HepG2 (cell line): ENCODE data around the gene SPRY1. TPM values are rescaled to one million over a fixed set of nuclear protein-coding genes. Genes with fewer than 3 reads are reported as not detected.
A peak's percentile ranks its signal among the peaks of the same experiment; 100 is the strongest.

Experiments used
- FOXO1 ChIP-seq: sonication (generic); formaldehyde crosslinking; IDR thresholded peaks from 2 replicates; pipeline ENCODE4 v1.4.0; 2020; ENCODE audit warnings: missing genetic modification reagents
- GMEB1 ChIP-seq: sonication (generic); formaldehyde crosslinking; IDR thresholded peaks from 2 replicates; pipeline ENCODE4 v1.5.1; 2020; ENCODE audit warnings: missing genetic modification reagents, mild to moderate bottlenecking, borderline replicate concordance
- GTF3A ChIP-seq: sonication (generic); formaldehyde crosslinking; conservative IDR thresholded peaks from 2 replicates; pipeline ENCODE4 v1.4.0; 2020; ENCODE audit warnings: mild to moderate bottlenecking, missing genetic modification reagents
- KAT7 ChIP-seq: IDR thresholded peaks from 2 replicates; pipeline ENCODE4 v1.6.1; 2018; ENCODE audit warnings: borderline replicate concordance, missing compliant biosample characterization
- MAZ ChIP-seq, 2 experiments: sonication (generic) in 1 of 2; formaldehyde crosslinking in 1 of 2; IDR thresholded peaks; 2 replicates each; pipeline versions ENCODE4 v1.5.0 to v1.6.1; 2012 to 2020; ENCODE audit warnings: low read depth in 2 of 2, mild to moderate bottlenecking in 2 of 2, borderline replicate concordance in 1 of 2, improper control_type of control experiment in 1 of 2, low read length in 1 of 2, missing genetic modification reagents in 1 of 2, moderate library complexity in 1 of 2
- MXD1 ChIP-seq: sonication (generic); formaldehyde crosslinking; IDR thresholded peaks from 2 replicates; pipeline ENCODE4 v1.4.0; 2020; ENCODE audit warnings: mild to moderate bottlenecking, missing genetic modification reagents
- SRSF4 ChIP-seq: fragments of 200-400 bp; formaldehyde crosslinking; IDR thresholded peaks from one replicate; pipeline ENCODE4 v1.6.1; 2018; ENCODE audit warnings: mild to moderate bottlenecking, low read depth, low read length, moderate library complexity; ENCODE audit not compliant: poor library complexity, severe bottlenecking
- STAG1 ChIP-seq: sonication (generic); formaldehyde crosslinking; IDR thresholded peaks from 2 replicates; pipeline ENCODE4 v1.4.0; 2020; ENCODE audit warnings: missing genetic modification reagents
- TAF1 ChIP-seq: sonication (generic); formaldehyde crosslinking; IDR thresholded peaks from 2 replicates; pipeline ENCODE4 v1.4.0; 2020; ENCODE audit warnings: missing genetic modification reagents
- THAP11 ChIP-seq: IDR thresholded peaks from 2 replicates; pipeline ENCODE4 v1.6.1; 2016; ENCODE audit warnings: missing biosample characterization, missing genetic modification reagents
- TP53 ChIP-seq: sonication (generic); formaldehyde crosslinking; conservative IDR thresholded peaks from 2 replicates; pipeline ENCODE4 v1.4.0; 2020; ENCODE audit warnings: missing genetic modification reagents
- ZFP36L1 ChIP-seq: sonication (generic); formaldehyde crosslinking; IDR thresholded peaks from 2 replicates; pipeline ENCODE4 v1.8.0; 2022; ENCODE audit warnings: mild to moderate bottlenecking, missing genetic modification reagents, moderate library complexity
- ZNF24 ChIP-seq: fragments of 450-650 bp; IDR thresholded peaks from 2 replicates; pipeline ENCODE4 v1.6.1; 2017; ENCODE audit warnings: antibody characterized with exemption, mild to moderate bottlenecking
- ZNF329 ChIP-seq: sonication (generic); formaldehyde crosslinking; IDR thresholded peaks from 2 replicates; pipeline ENCODE4 v1.9.0; 2021; ENCODE audit warnings: low read depth, mild to moderate bottlenecking, missing genetic modification reagents
- ZNF333 ChIP-seq: sonication (generic); formaldehyde crosslinking; IDR thresholded peaks from 2 replicates; pipeline ENCODE4 v1.4.0; 2020; ENCODE audit warnings: mild to moderate bottlenecking, missing genetic modification reagents, borderline replicate concordance
- ZNF367 ChIP-seq: sonication (generic); formaldehyde crosslinking; IDR thresholded peaks from 2 replicates; pipeline ENCODE4 v1.4.0; 2020; ENCODE audit warnings: missing genetic modification reagents, borderline replicate concordance
- polyA plus RNA-seq, 8 experiments: library from polyadenylated mRNA; depleted of rRNA in 3 of 8; stranded (reverse) in 7 of 8; unstranded in 1 of 8; fragments of >200 nt; fragmentation: Illumina TruSeq in 4 of 8; extraction: Trizol in 4 of 8; gene quantifications; 2 replicates each; pipeline versions ENCODE4 v1.2.1 to v1.2.3, GENCODE V29; 2011 to 2016; ENCODE audit warnings: low read depth in 4 of 8, missing spikeins in 1 of 8, mixed read lengths in 1 of 8; ENCODE audit not compliant: insufficient read depth in 1 of 8
- total RNA-seq, 5 experiments: library from RNA; depleted of rRNA; stranded (reverse); fragments of >200 nt; fragmentation: Illumina TruSeq; extraction: Trizol; gene quantifications; 2 replicates each; pipeline ENCODE4 v1.2.3, GENCODE V29; 2016; ENCODE audit warnings: low read depth in 1 of 5
- TF ChIP-seq, protein P1 (sequence below): sonication (generic); formaldehyde crosslinking; IDR thresholded peaks from one replicate; pipeline ENCODE4 v1.5.1; 2020; ENCODE audit warnings: mild to moderate bottlenecking, missing genetic modification reagents; ENCODE audit errors: not compliant biosample characterization
- TF ChIP-seq, protein P2 (sequence below): sonication (generic); formaldehyde crosslinking; IDR thresholded peaks from 2 replicates; pipeline ENCODE4 v1.5.0; 2020; ENCODE audit warnings: missing genetic modification reagents, mild to moderate bottlenecking, borderline replicate concordance

SPRY1 gene
- total and polyA plus RNA-seq, 2 of the 13 experiments (the other 11 are each of a cell fraction or from before 2014, with no cell fraction given): 24.7 to 33.4 TPM

GRCh38 chr4:123399627-123400358 is 3.2 kb downstream of the SPRY1 start (continued):
- TF ChIP-seq, protein P1, sequence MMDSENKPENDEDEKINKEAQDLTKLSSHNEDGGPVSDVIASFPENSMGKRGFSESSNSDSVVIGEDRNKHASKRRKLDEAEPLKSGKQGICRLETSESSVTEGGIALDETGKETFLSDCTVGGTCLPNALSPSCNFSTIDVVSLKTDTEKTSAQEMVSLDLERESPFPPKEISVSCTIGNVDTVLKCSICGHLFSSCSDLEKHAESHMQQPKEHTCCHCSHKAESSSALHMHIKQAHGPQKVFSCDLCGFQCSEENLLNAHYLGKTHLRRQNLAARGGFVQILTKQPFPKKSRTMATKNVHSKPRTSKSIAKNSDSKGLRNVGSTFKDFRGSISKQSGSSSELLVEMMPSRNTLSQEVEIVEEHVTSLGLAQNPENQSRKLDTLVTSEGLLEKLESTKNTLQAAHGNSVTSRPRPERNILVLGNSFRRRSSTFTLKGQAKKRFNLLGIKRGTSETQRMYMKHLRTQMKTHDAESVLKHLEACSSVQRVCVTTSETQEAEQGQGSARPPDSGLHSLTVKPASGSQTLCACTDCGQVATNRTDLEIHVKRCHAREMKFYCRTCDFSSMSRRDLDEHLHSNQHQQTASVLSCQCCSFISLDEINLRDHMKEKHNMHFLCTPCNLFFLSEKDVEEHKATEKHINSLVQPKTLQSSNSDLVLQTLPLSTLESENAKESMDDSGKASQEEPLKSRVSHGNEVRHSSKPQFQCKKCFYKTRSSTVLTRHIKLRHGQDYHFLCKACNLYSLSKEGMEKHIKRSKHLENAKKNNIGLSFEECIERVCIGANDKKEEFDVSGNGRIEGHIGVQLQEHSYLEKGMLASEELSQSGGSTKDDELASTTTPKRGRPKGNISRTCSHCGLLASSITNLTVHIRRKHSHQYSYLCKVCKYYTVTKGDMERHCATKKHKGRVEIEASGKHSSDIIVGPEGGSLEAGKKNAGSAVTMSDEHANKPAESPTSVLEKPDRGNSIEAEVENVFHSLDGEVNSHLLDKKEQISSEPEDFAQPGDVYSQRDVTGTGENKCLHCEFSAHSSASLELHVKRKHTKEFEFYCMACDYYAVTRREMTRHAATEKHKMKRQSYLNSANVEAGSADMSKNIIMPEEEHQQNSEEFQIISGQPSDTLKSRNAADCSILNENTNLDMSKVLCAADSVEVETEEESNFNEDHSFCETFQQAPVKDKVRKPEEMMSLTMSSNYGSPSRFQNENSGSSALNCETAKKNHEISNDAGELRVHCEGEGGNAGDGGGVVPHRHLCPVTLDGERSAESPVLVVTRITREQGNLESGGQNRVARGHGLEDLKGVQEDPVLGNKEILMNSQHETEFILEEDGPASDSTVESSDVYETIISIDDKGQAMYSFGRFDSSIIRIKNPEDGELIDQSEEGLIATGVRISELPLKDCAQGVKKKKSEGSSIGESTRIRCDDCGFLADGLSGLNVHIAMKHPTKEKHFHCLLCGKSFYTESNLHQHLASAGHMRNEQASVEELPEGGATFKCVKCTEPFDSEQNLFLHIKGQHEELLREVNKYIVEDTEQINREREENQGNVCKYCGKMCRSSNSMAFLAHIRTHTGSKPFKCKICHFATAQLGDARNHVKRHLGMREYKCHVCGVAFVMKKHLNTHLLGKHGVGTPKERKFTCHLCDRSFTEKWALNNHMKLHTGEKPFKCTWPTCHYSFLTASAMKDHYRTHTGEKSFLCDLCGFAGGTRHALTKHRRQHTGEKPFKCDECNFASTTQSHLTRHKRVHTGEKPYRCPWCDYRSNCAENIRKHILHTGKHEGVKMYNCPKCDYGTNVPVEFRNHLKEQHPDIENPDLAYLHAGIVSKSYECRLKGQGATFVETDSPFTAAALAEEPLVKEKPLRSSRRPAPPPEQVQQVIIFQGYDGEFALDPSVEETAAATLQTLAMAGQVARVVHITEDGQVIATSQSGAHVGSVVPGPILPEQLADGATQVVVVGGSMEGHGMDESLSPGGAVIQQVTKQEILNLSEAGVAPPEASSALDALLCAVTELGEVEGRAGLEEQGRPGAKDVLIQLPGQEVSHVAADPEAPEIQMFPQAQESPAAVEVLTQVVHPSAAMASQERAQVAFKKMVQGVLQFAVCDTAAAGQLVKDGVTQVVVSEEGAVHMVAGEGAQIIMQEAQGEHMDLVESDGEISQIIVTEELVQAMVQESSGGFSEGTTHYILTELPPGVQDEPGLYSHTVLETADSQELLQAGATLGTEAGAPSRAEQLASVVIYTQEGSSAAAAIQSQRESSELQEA (CRISPR knock-in tag): no peak
- TF ChIP-seq TP53 (no peak), ZNF333 (CRISPR knock-in tag) (no peak), ZFP36L1 (no peak), MAZ (IDR thresholded peaks at IDR 0.05; ENCODE audit: borderline replicate concordance, low read depth, low read length) (no peak), MAZ (CRISPR knock-in tag; IDR thresholded peaks at IDR 0.05; ENCODE audit: low read depth) (no peak), ZNF367 (CRISPR knock-in tag) (no peak), FOXO1 (CRISPR knock-in tag) (no peak), MXD1 (CRISPR knock-in tag) (no peak), GMEB1 (CRISPR knock-in tag) (no peak), STAG1 (CRISPR knock-in tag) (no peak), THAP11 (CRISPR knock-in tag) (peak; percentile 4; the same call in 1 of the 2 replicates), GTF3A (CRISPR knock-in tag) (no peak), KAT7 (CRISPR knock-in tag) (0 out of 2 replicates have a peak, but pooled peaks have one; percentile 8), TAF1 (peak; percentile 1; the same call in 1 of the 2 replicates), ZNF24 (no peak), SRSF4 (no peak), ZNF329 (CRISPR knock-in tag) (no peak)
- TF ChIP-seq, protein P2, sequence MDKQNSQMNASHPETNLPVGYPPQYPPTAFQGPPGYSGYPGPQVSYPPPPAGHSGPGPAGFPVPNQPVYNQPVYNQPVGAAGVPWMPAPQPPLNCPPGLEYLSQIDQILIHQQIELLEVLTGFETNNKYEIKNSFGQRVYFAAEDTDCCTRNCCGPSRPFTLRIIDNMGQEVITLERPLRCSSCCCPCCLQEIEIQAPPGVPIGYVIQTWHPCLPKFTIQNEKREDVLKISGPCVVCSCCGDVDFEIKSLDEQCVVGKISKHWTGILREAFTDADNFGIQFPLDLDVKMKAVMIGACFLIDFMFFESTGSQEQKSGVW (CRISPR knock-in tag): peak; percentile 3; the same call in 1 of the 2 replicates
